ENCODE results near the gene NRIP1.

Gene NRIP1

DNA sequence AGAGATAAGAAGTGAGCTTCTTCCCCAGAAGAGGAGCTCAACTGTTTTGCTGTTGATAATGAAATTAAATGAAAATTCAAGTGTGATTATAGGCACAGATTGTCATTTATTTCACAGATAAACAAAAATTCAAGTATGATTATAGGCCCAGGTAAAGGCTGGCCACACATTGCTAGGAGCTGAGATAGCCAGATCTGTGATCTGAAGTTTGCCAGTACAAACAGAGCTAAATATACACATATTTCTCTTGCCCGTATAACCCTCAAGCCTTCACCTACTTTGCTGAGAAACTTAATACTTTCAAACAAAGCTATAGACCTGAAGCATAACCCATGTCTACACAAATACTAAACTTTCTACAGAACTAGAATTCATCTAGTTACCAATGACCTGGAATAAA lies 31.3 kb upstream of the NRIP1 start:
- no peak for TF ChIP-seq CTCF (IDR thresholded peaks at IDR 0.05; ENCODE audit: insufficient read depth, low read length, poor library complexity, severe bottlenecking)

GRCh38 chr21:15095326-15095725 lies 30.5 kb upstream of the NRIP1 start:
- Histone ChIP-seq H3K27me3 (ENCODE audit: low read length) (no peaks in the 10 kb centered on the region), H3K9ac (ENCODE audit: low read length) (no peak overlapping the region), H4K20me1 (ENCODE audit: low read depth, low read length) (no peaks in the 10 kb centered on the region), H3K27ac (ENCODE audit: low read depth, low read length) (no peak overlapping the region), H3K9me3 (ENCODE audit: insufficient read depth, low read length) (no peaks in the 10 kb centered on the region), H3K9me2 (replicated peaks; ENCODE audit: insufficient read depth, low read length) (no peaks in the 10 kb centered on the region), H3F3A (ENCODE audit: insufficient read depth) (no peaks in the 10 kb centered on the region), H3K4me3 (ENCODE audit: insufficient read depth, low read length, poor library complexity, severe bottlenecking) (no peak overlapping the region), H3K36me3 (ENCODE audit: low read length) (no peaks in the 10 kb centered on the region), H3K79me2 (ENCODE audit: insufficient read depth, low read length) (no peaks in the 10 kb centered on the region), H2AFZ (ENCODE audit: low read depth, low read length, severe bottlenecking) (no peak overlapping the region), H3K4me2 (ENCODE audit: low read depth, low read length, poor library complexity, severe bottlenecking) (no peak overlapping the region)
- TF ChIP-seq EZH2phosphoT487 (conservative IDR thresholded peaks at IDR 0.05; ENCODE audit: low read length) (no peak), CTCF (IDR thresholded peaks at IDR 0.05; ENCODE audit: insufficient read depth, low read length, poor library complexity, severe bottlenecking) (no peak)

More for the DNA sequence above, 31.3 kb upstream of the NRIP1 start:
- Histone ChIP-seq H3K9me2 (replicated peaks; ENCODE audit: insufficient read depth, low read length) (no peaks in the 10 kb centered on the region), H3K9me3 (ENCODE audit: insufficient read depth, low read length) (no peaks in the 10 kb centered on the region), H3K27ac (ENCODE audit: low read depth, low read length) (no peak overlapping the region), H3K27me3 (ENCODE audit: low read length) (no peaks in the 10 kb centered on the region), H4K20me1 (ENCODE audit: low read depth, low read length) (no peaks in the 10 kb centered on the region), H3K4me3 (ENCODE audit: insufficient read depth, low read length, poor library complexity, severe bottlenecking) (no peak overlapping the region), H3K36me3 (ENCODE audit: low read length) (no peaks in the 10 kb centered on the region), H3K4me2 (ENCODE audit: low read depth, low read length, poor library complexity, severe bottlenecking) (no peak overlapping the region), H3F3A (ENCODE audit: insufficient read depth) (no peaks in the 10 kb centered on the region), H3K9ac (ENCODE audit: low read length) (no peak overlapping the region), H2AFZ (ENCODE audit: low read depth, low read length, severe bottlenecking) (no peak overlapping the region), H3K79me2 (ENCODE audit: insufficient read depth, low read length) (no peaks in the 10 kb centered on the region)

- Histone ChIP-seq H3K9me2 (replicated peaks; ENCODE audit: insufficient read depth, low read length) (no peaks in the 10 kb centered on the region), H3K9me3 (ENCODE audit: insufficient read depth, low read length) (no peaks in the 10 kb centered on the region), H2AFZ (ENCODE audit: low read depth, low read length, severe bottlenecking) (no peak overlapping the region), H3K4me3 (ENCODE audit: insufficient read depth, low read length, poor library complexity, severe bottlenecking) (no peak overlapping the region), H3F3A (ENCODE audit: insufficient read depth) (no peaks in the 10 kb centered on the region), H3K4me2 (ENCODE audit: low read depth, low read length, poor library complexity, severe bottlenecking) (no peak overlapping the region), H3K9ac (ENCODE audit: low read length) (no peak overlapping the region), H3K27me3 (ENCODE audit: low read length) (no peaks in the 10 kb centered on the region), H3K27ac (ENCODE audit: low read depth, low read length) (no peak overlapping the region), H3K79me2 (ENCODE audit: insufficient read depth, low read length) (no peaks in the 10 kb centered on the region), H3K36me3 (ENCODE audit: low read length) (no peaks in the 10 kb centered on the region), H4K20me1 (ENCODE audit: low read depth, low read length) (no peaks in the 10 kb centered on the region)
- TF ChIP-seq CTCF (IDR thresholded peaks at IDR 0.05; ENCODE audit: insufficient read depth, low read length, poor library complexity, severe bottlenecking) (no peak), EZH2phosphoT487 (conservative IDR thresholded peaks at IDR 0.05; ENCODE audit: low read length) (no peak)
Measured at GRCh38 chr21:15094706-15095105, 29.9 kb upstream of the NRIP1 start.

DNA sequence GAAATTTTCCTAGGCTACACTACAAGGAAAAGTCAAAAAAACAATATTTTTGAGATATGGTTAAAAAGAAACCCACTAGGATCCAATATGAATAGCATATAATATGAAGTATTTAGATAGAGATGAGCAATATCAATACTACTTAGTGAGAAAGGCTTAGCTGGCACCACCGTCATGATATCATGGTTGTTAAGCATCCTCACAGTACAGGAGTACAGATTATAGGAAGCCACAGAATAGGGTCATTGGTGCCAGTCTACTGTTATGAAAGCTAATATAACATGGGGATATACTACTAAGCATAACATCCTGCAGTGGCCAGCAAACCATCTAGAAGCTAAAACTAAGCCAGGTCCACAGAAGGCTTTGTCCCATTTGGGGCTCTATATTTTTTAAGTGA lies 28.4 kb upstream of the NRIP1 start:
- Histone ChIP-seq H3K9ac (ENCODE audit: low read length) (no peak overlapping the region), H3F3A (ENCODE audit: insufficient read depth) (no peaks in the 10 kb centered on the region), H4K20me1 (ENCODE audit: low read depth, low read length) (no peaks in the 10 kb centered on the region), H3K4me3 (ENCODE audit: insufficient read depth, low read length, poor library complexity, severe bottlenecking) (no peak overlapping the region), H3K9me2 (replicated peaks; ENCODE audit: insufficient read depth, low read length) (no peaks in the 10 kb centered on the region), H2AFZ (ENCODE audit: low read depth, low read length, severe bottlenecking) (no peak overlapping the region), H3K9me3 (ENCODE audit: insufficient read depth, low read length) (no peaks in the 10 kb centered on the region), H3K36me3 (ENCODE audit: low read length) (no peaks in the 10 kb centered on the region), H3K27ac (ENCODE audit: low read depth, low read length) (no peak overlapping the region), H3K27me3 (ENCODE audit: low read length) (no peaks in the 10 kb centered on the region), H3K79me2 (ENCODE audit: insufficient read depth, low read length) (no peaks in the 10 kb centered on the region), H3K4me2 (ENCODE audit: low read depth, low read length, poor library complexity, severe bottlenecking) (no peak overlapping the region)
- TF ChIP-seq CTCF (IDR thresholded peaks at IDR 0.05; ENCODE audit: insufficient read depth, low read length, poor library complexity, severe bottlenecking) (no peak), EZH2phosphoT487 (conservative IDR thresholded peaks at IDR 0.05; ENCODE audit: low read length) (no peak)

Measured in SU-DHL-6 (cell line).